ENCODE data around the gene TBL1XR1. TPM values are rescaled to one million over a fixed set of nuclear protein-coding genes. Genes with fewer than 3 reads are reported as not detected.

The TBL1XR1 gene
- total RNA-seq = 156 and 195 TPM in 2 replicates

GRCh38 chr3:177197041-177197726, at the start of gene TBL1XR1:
TSS of gene TBL1XR1 (minus strand) at chr3:177197482. CDS start at chr3:177064977, 132,505 bp downstream.
- intact Hi-C loops (cut with micrococcal nuclease) = loop anchor here (1.0 to 5.0 kb wide), 6 partner anchors 163 to 1950 kb away; partner anchors contain the start of gene PIK3CA

- intact Hi-C loops (cut with micrococcal nuclease) = no loop called here
These were observed 48.0 kb upstream of the TBL1XR1 start for GRCh38 chr3:177245250-177245649.

- intact Hi-C loops (cut with micrococcal nuclease) = no loop called here
These were observed 47.3 kb upstream of the TBL1XR1 start for GRCh38 chr3:177244606-177245005.

- intact Hi-C loops (cut with micrococcal nuclease) = no loop called here
These were observed 41.5 kb upstream of the TBL1XR1 start for GRCh38 chr3:177238686-177239216.

- intact Hi-C loops (cut with micrococcal nuclease) = no loop called here
These were observed 39.9 kb upstream of the TBL1XR1 start for GRCh38 chr3:177237206-177237605.

GRCh38 chr3:177236704-177237103, 39.4 kb upstream of the TBL1XR1 start:
- intact Hi-C loops (cut with micrococcal nuclease) = no loop called here

- intact Hi-C loops (cut with micrococcal nuclease) = no loop called here
These were observed 36.8 kb upstream of the TBL1XR1 start for GRCh38 chr3:177234121-177234520.

- intact Hi-C loops (cut with micrococcal nuclease) = no loop called here
These were observed 34.0 kb upstream of the TBL1XR1 start for GRCh38 chr3:177231242-177231641.

- intact Hi-C loops (cut with micrococcal nuclease) = no loop called here
These were observed 33.4 kb upstream of the TBL1XR1 start for GRCh38 chr3:177230641-177231040.

GRCh38 chr3:177229791-177230190, 32.5 kb upstream of the TBL1XR1 start:
- intact Hi-C loops (cut with micrococcal nuclease) = no loop called here

- intact Hi-C loops (cut with micrococcal nuclease) = no loop called here
These were observed 31.4 kb upstream of the TBL1XR1 start for GRCh38 chr3:177228601-177229190.

- intact Hi-C loops (cut with micrococcal nuclease) = loop anchor here (1.0 kb wide), 1 partner anchor 23 kb away; no protein-coding TSS in a partner anchor
These were observed 27.1 kb upstream of the TBL1XR1 start for GRCh38 chr3:177224414-177224813.

- intact Hi-C loops (cut with micrococcal nuclease) = no loop called here
These were observed 24.5 kb upstream of the TBL1XR1 start for GRCh38 chr3:177221744-177222143.

GRCh38 chr3:177220136-177220974, 23.1 kb upstream of the TBL1XR1 start:
- intact Hi-C loops (cut with micrococcal nuclease) = no loop called here

GRCh38 chr3:177213801-177214535, 16.7 kb upstream of the TBL1XR1 start:
- intact Hi-C loops (cut with micrococcal nuclease) = no loop called here

GRCh38 chr3:177212756-177213155, 15.5 kb upstream of the TBL1XR1 start:
- intact Hi-C loops (cut with micrococcal nuclease) = no loop called here

- intact Hi-C loops (cut with micrococcal nuclease) = no loop called here
These were observed 15.0 kb upstream of the TBL1XR1 start for GRCh38 chr3:177212278-177212610.

- intact Hi-C loops (cut with micrococcal nuclease) = no loop called here
These were observed 14.4 kb upstream of the TBL1XR1 start for GRCh38 chr3:177211503-177212277.

GRCh38 chr3:177210744-177211502, 13.6 kb upstream of the TBL1XR1 start:
- intact Hi-C loops (cut with micrococcal nuclease) = no loop called here

GRCh38 chr3:177209509-177209908, 12.2 kb upstream of the TBL1XR1 start:
- intact Hi-C loops (cut with micrococcal nuclease) = no loop called here
